GM23338 (cell line): ENCODE results near the gene COL24A1. TPM values are rescaled to one million over a fixed set of nuclear protein-coding genes. Genes with fewer than 3 reads are reported as not detected.
"Not testable (repeated sequence)": the region's sequence is repeated elsewhere in the genome, so short reads cannot be mapped to it uniquely, and the experiment has no call there.

ENCODE experiments used
- ATAC-seq: fragments of 200-7000 bp; cut with Tn5 transposase; 3 replicates; pipeline ENCODE4 v1.9.1; 2020
- DNase-seq: peaks from one replicate; pipeline ENCODE4 v3.0.0-alpha.2; 2015; ENCODE audit warnings: low spot score
- H2AFZ ChIP-seq: fragments of 200-600 bp; sonication (generic); 2 replicates; pipeline ENCODE4 v1.8.0; 2016; ENCODE audit warnings: antibody characterized with exemption, mild to moderate bottlenecking, moderate library complexity
- H3F3A ChIP-seq: fragments of 200-600 bp; sonication (generic); replicated peaks from 2 replicates; pipeline ENCODE4 v1.8.0; 2017; ENCODE audit warnings: antibody characterized with exemption, mixed run types, low read depth
- H3K27ac ChIP-seq: fragments of 200-600 bp; sonication (generic); 2 replicates; pipeline ENCODE4 v1.6.1; 2016; ENCODE audit warnings: low read depth
- H3K27me3 ChIP-seq: fragments of 200-600 bp; sonication (generic); 2 replicates; pipeline ENCODE4 v1.8.0; 2016; ENCODE audit warnings: mild to moderate bottlenecking, mixed run types, moderate library complexity; ENCODE audit not compliant: insufficient read depth
- H3K36me3 ChIP-seq: fragments of 200-600 bp; sonication (generic); 2 replicates; pipeline ENCODE4 v1.8.0; 2016; ENCODE audit warnings: mild to moderate bottlenecking; ENCODE audit not compliant: insufficient read depth
- H3K4me1 ChIP-seq: fragments of 200-600 bp; sonication (generic); 2 replicates; pipeline ENCODE4 v1.8.0; 2016; ENCODE audit warnings: mild to moderate bottlenecking, moderate library complexity; ENCODE audit not compliant: insufficient read depth
- H3K4me2 ChIP-seq: fragments of 200-600 bp; sonication (generic); 2 replicates; pipeline ENCODE4 v1.7.1; 2017; ENCODE audit warnings: mixed run types
- H3K4me3 ChIP-seq: fragments of 200-600 bp; sonication (generic); 2 replicates; pipeline ENCODE4 v1.6.1; 2016; ENCODE audit warnings: mixed run types
- H3K79me2 ChIP-seq: fragments of 200-600 bp; sonication (generic); replicated peaks from 2 replicates; pipeline ENCODE4 v1.8.0; 2017; ENCODE audit warnings: mild to moderate bottlenecking; ENCODE audit not compliant: insufficient read depth
- H3K9me2 ChIP-seq: fragments of 200-600 bp; sonication (generic); 2 replicates; pipeline ENCODE4 v1.8.0; 2017; ENCODE audit not compliant: insufficient read depth
- H4K20me1 ChIP-seq: fragments of 200-600 bp; sonication (generic); replicated peaks from 2 replicates; pipeline ENCODE4 v1.8.0; 2017; ENCODE audit warnings: mild to moderate bottlenecking; ENCODE audit not compliant: insufficient read depth
- H3K27ac Mint-ChIP-seq: 2 replicates; pipeline ENCODE4 v1.8.0; 2020; ENCODE audit warnings: inconsistent platforms, mild to moderate bottlenecking, moderate library complexity, mixed read lengths
- H3K27me3 Mint-ChIP-seq: 3 replicates; pipeline ENCODE4 v1.8.0; 2022; ENCODE audit warnings: low read depth, mild to moderate bottlenecking, moderate library complexity, mixed read lengths, inconsistent platforms; ENCODE audit not compliant: insufficient read depth, poor library complexity
- H3K36me3 Mint-ChIP-seq: 3 replicates; pipeline ENCODE4 v1.8.0; 2021; ENCODE audit warnings: low read depth, mild to moderate bottlenecking, inconsistent platforms, moderate library complexity, mixed read lengths
- H3K4me1 Mint-ChIP-seq: 3 replicates; pipeline ENCODE4 v1.8.0; 2020; ENCODE audit warnings: mild to moderate bottlenecking, inconsistent platforms, mixed read lengths
- H3K4me3 Mint-ChIP-seq: 3 replicates; pipeline ENCODE4 v1.8.0; 2021; ENCODE audit warnings: moderate library complexity, mild to moderate bottlenecking, inconsistent platforms, mixed read lengths
- H3K9me3 Mint-ChIP-seq: 3 replicates; pipeline ENCODE4 v1.8.0; 2020; ENCODE audit warnings: moderate library complexity, mild to moderate bottlenecking, inconsistent platforms, mixed read lengths
- EZH2 ChIP-seq: fragments of 200-600 bp; sonication (generic); IDR thresholded peaks from one replicate; pipeline ENCODE4 v1.8.0; 2017; ENCODE audit warnings: antibody characterized with exemption, mild to moderate bottlenecking, low read depth; ENCODE audit not compliant: unreplicated experiment
- EZH2phosphoT487 ChIP-seq: fragments of 200-600 bp; sonication (generic); IDR thresholded peaks from one replicate; pipeline ENCODE4 v1.8.1; 2018; ENCODE audit warnings: antibody characterized with exemption; ENCODE audit not compliant: unreplicated experiment
- JUNB ChIP-seq: IDR thresholded peaks from one replicate; pipeline ENCODE4 v1.6.1; 2016; ENCODE audit warnings: antibody characterized with exemption; ENCODE audit not compliant: unreplicated experiment
- POLR2AphosphoS5 ChIP-seq: IDR thresholded peaks from 2 replicates; pipeline ENCODE4 v1.6.1; 2016; ENCODE audit warnings: antibody characterized with exemption, low read depth
- STAT1 ChIP-seq: IDR thresholded peaks from one replicate; pipeline ENCODE4 v1.6.1; 2016; ENCODE audit warnings: antibody characterized with exemption; ENCODE audit not compliant: unreplicated experiment
- ZNF114 ChIP-seq: fragments of 250-450 bp; sonication (Bioruptor Pico); IDR thresholded peaks from 2 replicates; pipeline ENCODE4 v1.5.0; 2020; ENCODE audit warnings: mild to moderate bottlenecking, moderate library complexity
- ZNF331 ChIP-seq: fragments of 250-450 bp; sonication (Bioruptor Pico); IDR thresholded peaks from 2 replicates; pipeline ENCODE4 v1.5.0; 2020; ENCODE audit warnings: low read depth, mild to moderate bottlenecking, moderate library complexity
- polyA plus RNA-seq: library from polyadenylated mRNA; unstranded; fragments of >200 nt; fragmentation: Nextera tagmentation; extraction: Ambion mirVana; gene quantifications from 2 replicates; pipeline ENCODE4 v1.2.1, GENCODE V29; 2016
- total RNA-seq: library from RNA; depleted of rRNA; stranded (reverse); fragments of >200 nt; shearing (Covaris generic); gene quantifications from 2 replicates; pipeline ENCODE4 v1.2.3, GENCODE V29; 2014
- TF ChIP-seq, protein P1 (sequence below): IDR thresholded peaks from one replicate; pipeline ENCODE4 v1.6.1; 2018; ENCODE audit warnings: antibody characterized with exemption; ENCODE audit not compliant: unreplicated experiment
- TF ChIP-seq, protein P2 (sequence below): fragments of 250-450 bp; sonication (Bioruptor Pico); IDR thresholded peaks from 2 replicates; pipeline ENCODE4 v1.5.0; 2020; ENCODE audit warnings: mild to moderate bottlenecking, moderate library complexity

Gene COL24A1
- total and polyA plus RNA-seq, 2 experiments from 2014 or later: 1.2 to 2.1 TPM

DNA sequence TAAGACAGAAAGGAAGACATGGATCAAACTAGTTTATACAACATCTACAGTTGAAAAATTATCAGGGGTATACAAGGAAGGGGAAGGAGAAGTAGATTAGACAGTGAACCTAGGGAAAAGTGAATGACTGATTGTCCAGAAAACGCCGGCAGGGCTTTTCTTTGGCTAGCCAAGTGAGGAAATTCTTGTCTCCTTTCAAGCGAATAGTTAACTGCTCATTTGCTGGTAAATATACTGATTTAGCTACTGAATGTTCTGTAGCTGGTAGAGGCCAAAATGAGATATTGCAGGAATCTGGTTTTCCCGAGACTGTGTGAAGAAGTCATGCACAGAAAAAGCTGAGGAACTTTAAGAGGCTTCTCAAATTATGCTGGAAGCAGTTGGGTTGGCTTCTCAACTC lies 319.8 kb downstream of the COL24A1 start:
- Histone ChIP-seq H3K4me1 (no peaks in the 10 kb centered on the region), H3K9me2 (no peaks in the 10 kb centered on the region), H4K20me1 (no peaks in the 10 kb centered on the region), H3K4me2 (no peak overlapping the region), H3F3A (no peaks in the 10 kb centered on the region), H3K36me3 (no peaks in the 10 kb centered on the region), H3K79me2 (no peaks in the 10 kb centered on the region), H3K27ac (no peak overlapping the region), H3K4me3 (no peak overlapping the region), H3K27me3 (no peaks in the 10 kb centered on the region), H2AFZ (no peak overlapping the region)
- Mint-ChIP-seq H3K27me3 (no peaks in the 10 kb centered on the region), H3K36me3 (no peaks in the 10 kb centered on the region), H3K4me3 (no peak overlapping the region), H3K27ac (no peak overlapping the region), H3K4me1 (no peaks in the 10 kb centered on the region), H3K9me3 (no peaks in the 10 kb centered on the region; the same call in 2 of the 3 replicates)
- no peak for DNase-seq
- ATAC-seq: no peak
- TF ChIP-seq STAT1 (no peak), ZNF331 (CRISPR knock-in tag) (no peak), POLR2AphosphoS5 (no peak), EZH2phosphoT487 (no peak)

DNA sequence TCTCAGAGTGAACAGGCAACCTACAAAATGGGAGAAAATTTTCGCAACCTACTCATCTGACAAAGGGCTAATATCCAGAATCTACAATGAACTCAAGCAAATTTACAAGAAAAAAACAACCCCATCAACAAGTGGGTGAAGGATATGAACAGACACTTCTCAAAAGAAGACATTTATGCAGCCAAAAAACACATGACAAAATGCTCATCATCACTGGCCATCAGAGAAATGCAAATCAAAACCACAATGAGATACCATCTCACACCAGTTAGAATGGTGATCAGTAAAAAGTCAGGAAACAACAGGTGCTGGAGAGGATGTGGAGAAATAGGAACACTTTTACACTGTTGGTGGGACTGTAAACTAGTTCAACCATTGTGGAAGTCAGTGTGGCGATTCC lies 323.4 kb downstream of the COL24A1 start:
- not testable (repeated sequence) for H3K4me3 Mint-ChIP-seq, H3K9me2 ChIP-seq, H3K27me3 ChIP-seq, H4K20me1 ChIP-seq, ATAC-seq, H2AFZ ChIP-seq, H3K27ac Mint-ChIP-seq, H3K27ac ChIP-seq, H3K4me1 Mint-ChIP-seq, H3K36me3 ChIP-seq, DNase-seq, H3K4me1 ChIP-seq, H3K79me2 ChIP-seq, H3K36me3 Mint-ChIP-seq, H3K4me3 ChIP-seq, H3K4me2 ChIP-seq, H3K27me3 Mint-ChIP-seq, H3F3A ChIP-seq
- H3K9me3 Mint-ChIP-seq: peaks cover 12% of the 10 kb centered on the region; the same call in 2 of the 3 replicates

DNA sequence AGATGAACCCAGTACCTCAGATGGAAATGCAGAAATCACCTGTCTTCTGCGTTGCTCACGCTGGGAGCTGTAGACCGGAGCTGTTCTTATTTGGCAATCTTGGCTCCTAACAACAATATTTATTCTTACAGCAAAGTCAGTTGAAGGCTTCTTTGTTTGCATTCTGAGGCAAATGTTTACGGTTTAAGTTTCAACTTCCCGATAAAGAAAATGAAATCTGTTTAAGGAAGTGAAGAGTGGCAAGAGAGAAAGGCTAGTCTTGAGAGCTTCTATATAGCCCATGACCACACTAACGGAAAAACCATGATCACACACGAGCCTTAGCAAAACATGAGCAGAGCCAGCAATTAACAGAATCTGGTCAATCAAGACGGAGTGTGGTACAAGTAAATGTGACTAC lies 325.7 kb downstream of the COL24A1 start:
- Mint-ChIP-seq H3K4me3 (no peak overlapping the region), H3K27me3 (no peaks in the 10 kb centered on the region), H3K9me3 (peaks cover 12% of the 10 kb centered on the region; the same call in 2 of the 3 replicates), H3K36me3 (peaks cover 9% of the 10 kb centered on the region; the same call in 2 of the 3 replicates), H3K27ac (no peak overlapping the region), H3K4me1 (no peaks in the 10 kb centered on the region)
- DNase-seq (no peak), ATAC-seq (no peak)
- Histone ChIP-seq H3K79me2 (no peaks in the 10 kb centered on the region), H3K36me3 (no peaks in the 10 kb centered on the region), H3K9me2 (no peaks in the 10 kb centered on the region), H3K4me2 (no peak overlapping the region), H3K4me1 (no peaks in the 10 kb centered on the region), H2AFZ (no peak overlapping the region), H3F3A (no peaks in the 10 kb centered on the region), H4K20me1 (no peaks in the 10 kb centered on the region), H3K4me3 (no peak overlapping the region), H3K27ac (no peak overlapping the region), H3K27me3 (no peaks in the 10 kb centered on the region)
- TF ChIP-seq, protein P1, sequence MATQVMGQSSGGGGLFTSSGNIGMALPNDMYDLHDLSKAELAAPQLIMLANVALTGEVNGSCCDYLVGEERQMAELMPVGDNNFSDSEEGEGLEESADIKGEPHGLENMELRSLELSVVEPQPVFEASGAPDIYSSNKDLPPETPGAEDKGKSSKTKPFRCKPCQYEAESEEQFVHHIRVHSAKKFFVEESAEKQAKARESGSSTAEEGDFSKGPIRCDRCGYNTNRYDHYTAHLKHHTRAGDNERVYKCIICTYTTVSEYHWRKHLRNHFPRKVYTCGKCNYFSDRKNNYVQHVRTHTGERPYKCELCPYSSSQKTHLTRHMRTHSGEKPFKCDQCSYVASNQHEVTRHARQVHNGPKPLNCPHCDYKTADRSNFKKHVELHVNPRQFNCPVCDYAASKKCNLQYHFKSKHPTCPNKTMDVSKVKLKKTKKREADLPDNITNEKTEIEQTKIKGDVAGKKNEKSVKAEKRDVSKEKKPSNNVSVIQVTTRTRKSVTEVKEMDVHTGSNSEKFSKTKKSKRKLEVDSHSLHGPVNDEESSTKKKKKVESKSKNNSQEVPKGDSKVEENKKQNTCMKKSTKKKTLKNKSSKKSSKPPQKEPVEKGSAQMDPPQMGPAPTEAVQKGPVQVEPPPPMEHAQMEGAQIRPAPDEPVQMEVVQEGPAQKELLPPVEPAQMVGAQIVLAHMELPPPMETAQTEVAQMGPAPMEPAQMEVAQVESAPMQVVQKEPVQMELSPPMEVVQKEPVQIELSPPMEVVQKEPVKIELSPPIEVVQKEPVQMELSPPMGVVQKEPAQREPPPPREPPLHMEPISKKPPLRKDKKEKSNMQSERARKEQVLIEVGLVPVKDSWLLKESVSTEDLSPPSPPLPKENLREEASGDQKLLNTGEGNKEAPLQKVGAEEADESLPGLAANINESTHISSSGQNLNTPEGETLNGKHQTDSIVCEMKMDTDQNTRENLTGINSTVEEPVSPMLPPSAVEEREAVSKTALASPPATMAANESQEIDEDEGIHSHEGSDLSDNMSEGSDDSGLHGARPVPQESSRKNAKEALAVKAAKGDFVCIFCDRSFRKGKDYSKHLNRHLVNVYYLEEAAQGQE: no peak
- TF ChIP-seq JUNB (no peak), ZNF114 (CRISPR knock-in tag) (no peak), EZH2 (no peak)
- TF ChIP-seq, protein P2, sequence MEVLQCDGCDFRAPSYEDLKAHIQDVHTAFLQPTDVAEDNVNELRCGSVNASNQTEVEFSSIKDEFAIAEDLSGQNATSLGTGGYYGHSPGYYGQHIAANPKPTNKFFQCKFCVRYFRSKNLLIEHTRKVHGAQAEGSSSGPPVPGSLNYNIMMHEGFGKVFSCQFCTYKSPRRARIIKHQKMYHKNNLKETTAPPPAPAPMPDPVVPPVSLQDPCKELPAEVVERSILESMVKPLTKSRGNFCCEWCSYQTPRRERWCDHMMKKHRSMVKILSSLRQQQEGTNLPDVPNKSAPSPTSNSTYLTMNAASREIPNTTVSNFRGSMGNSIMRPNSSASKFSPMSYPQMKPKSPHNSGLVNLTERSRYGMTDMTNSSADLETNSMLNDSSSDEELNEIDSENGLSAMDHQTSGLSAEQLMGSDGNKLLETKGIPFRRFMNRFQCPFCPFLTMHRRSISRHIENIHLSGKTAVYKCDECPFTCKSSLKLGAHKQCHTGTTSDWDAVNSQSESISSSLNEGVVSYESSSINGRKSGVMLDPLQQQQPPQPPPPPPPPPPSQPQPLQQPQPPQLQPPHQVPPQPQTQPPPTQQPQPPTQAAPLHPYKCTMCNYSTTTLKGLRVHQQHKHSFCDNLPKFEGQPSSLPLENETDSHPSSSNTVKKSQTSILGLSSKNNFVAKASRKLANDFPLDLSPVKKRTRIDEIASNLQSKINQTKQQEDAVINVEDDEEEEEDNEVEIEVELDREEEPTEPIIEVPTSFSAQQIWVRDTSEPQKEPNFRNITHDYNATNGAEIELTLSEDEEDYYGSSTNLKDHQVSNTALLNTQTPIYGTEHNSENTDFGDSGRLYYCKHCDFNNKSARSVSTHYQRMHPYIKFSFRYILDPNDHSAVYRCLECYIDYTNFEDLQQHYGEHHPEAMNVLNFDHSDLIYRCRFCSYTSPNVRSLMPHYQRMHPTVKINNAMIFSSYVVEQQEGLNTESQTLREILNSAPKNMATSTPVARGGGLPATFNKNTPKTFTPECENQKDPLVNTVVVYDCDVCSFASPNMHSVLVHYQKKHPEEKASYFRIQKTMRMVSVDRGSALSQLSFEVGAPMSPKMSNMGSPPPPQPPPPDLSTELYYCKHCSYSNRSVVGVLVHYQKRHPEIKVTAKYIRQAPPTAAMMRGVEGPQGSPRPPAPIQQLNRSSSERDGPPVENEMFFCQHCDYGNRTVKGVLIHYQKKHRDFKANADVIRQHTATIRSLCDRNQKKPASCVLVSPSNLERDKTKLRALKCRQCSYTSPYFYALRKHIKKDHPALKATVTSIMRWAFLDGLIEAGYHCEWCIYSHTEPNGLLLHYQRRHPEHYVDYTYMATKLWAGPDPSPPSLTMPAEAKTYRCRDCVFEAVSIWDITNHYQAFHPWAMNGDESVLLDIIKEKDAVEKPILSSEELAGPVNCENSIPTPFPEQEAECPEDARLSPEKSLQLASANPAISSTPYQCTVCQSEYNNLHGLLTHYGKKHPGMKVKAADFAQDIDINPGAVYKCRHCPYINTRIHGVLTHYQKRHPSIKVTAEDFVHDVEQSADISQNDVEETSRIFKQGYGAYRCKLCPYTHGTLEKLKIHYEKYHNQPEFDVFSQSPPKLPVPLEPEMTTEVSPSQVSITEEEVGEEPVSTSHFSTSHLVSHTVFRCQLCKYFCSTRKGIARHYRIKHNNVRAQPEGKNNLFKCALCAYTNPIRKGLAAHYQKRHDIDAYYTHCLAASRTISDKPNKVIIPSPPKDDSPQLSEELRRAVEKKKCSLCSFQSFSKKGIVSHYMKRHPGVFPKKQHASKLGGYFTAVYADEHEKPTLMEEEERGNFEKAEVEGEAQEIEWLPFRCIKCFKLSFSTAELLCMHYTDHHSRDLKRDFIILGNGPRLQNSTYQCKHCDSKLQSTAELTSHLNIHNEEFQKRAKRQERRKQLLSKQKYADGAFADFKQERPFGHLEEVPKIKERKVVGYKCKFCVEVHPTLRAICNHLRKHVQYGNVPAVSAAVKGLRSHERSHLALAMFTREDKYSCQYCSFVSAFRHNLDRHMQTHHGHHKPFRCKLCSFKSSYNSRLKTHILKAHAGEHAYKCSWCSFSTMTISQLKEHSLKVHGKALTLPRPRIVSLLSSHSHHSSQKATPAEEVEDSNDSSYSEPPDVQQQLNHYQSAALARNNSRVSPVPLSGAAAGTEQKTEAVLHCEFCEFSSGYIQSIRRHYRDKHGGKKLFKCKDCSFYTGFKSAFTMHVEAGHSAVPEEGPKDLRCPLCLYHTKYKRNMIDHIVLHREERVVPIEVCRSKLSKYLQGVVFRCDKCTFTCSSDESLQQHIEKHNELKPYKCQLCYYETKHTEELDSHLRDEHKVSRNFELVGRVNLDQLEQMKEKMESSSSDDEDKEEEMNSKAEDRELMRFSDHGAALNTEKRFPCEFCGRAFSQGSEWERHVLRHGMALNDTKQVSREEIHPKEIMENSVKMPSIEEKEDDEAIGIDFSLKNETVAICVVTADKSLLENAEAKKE: no peak
